ENCODE results near the gene BBS4.
"Not testable (repeated sequence)": the region's sequence is repeated elsewhere in the genome, so short reads cannot be mapped to it uniquely, and the experiment has no call there.

The BBS4 gene, protein sequence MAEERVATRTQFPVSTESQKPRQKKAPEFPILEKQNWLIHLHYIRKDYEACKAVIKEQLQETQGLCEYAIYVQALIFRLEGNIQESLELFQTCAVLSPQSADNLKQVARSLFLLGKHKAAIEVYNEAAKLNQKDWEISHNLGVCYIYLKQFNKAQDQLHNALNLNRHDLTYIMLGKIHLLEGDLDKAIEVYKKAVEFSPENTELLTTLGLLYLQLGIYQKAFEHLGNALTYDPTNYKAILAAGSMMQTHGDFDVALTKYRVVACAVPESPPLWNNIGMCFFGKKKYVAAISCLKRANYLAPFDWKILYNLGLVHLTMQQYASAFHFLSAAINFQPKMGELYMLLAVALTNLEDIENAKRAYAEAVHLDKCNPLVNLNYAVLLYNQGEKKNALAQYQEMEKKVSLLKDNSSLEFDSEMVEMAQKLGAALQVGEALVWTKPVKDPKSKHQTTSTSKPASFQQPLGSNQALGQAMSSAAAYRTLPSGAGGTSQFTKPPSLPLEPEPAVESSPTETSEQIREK

DNA sequence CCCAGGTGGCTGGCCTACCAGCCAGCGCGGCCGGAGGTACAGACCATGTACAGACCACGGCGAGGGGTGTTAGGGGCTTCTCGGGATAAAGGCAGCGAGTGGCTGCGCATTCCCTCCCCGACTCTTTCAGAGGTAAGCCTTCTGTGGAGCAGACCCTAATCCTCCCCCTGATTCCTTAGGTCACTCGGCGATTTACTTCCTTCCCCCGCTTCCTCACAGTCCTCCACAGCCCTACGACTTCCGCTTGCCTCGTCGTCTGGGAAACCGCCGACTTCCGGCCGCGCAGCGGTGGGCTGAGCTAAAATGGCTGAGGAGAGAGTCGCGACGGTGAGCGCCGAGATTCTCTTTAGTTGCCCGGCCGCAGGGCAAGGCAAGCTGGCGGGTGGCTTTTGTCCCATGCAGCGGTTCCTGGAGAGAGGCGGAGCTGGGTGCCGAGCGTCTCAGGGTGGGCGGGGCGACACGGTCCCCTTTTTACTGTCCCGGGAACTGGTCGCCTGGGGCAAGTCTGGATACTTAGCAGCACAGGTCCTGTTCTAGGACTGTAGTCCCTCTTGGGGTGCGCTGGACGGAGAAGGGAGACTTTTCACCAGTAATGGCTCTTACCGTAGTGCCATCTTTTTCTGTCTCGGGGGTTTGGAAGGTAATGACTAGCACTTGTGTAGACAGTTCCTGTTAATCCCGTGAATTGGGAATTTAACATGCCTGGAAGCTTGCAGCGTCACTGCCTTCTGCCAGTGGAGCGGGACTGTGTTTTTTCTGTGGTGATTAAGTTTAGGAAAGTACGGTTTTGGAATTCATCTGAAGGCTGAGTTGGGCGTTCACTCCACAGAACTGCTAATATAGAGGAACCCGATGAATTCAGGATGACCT is at the start of gene BBS4, which contains the start of gene HIGD2B:
TSS of gene BBS4 (plus strand) at position 283 of the 870 bp plus-strand sequence. CDS start at position 304, 21 bp downstream.
TSS of gene HIGD2B (minus strand) at position 258 of the 870 bp plus-strand sequence. CDS start 9,808 bp downstream, outside the sequence.
- no peak for DNase-seq

DNA sequence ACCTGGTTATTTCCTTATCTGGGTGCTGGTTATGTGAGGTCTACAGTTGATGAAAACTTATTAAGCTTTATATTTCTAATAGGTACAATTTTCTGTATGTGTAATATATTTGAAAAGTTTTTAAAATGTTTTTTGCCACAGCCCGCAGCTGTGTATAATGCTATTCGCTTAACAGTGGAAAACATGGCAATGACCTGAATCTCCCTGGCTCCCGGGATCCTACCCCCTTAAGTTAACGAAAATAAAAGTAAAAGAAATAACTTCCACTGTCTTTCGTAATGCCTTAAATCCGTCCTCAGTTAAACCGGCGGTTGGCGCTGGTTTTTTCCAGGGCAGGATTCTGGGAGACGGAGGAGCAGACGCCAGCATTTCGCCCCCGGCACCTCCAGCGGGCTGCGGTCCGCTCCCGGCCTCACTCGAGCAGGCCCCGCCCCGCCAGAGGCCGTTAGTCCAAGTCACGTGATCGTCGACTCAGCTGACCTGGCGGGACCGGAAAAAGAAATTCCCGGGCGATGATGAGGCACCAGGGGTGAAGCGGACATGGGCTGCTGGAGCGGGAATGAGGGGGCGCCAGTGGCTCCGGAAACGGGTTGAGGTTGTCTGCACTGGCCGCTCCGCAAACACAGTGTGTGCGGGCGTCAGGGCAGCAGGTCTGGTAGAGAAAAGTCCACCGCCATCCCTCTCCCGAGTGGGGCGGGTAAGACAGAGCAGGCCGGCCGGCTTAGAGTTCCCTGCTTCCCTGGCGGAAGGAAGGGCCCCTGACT is 49.3 kb upstream of the BBS4 start:
- not testable (repeated sequence) for DNase-seq

DNA sequence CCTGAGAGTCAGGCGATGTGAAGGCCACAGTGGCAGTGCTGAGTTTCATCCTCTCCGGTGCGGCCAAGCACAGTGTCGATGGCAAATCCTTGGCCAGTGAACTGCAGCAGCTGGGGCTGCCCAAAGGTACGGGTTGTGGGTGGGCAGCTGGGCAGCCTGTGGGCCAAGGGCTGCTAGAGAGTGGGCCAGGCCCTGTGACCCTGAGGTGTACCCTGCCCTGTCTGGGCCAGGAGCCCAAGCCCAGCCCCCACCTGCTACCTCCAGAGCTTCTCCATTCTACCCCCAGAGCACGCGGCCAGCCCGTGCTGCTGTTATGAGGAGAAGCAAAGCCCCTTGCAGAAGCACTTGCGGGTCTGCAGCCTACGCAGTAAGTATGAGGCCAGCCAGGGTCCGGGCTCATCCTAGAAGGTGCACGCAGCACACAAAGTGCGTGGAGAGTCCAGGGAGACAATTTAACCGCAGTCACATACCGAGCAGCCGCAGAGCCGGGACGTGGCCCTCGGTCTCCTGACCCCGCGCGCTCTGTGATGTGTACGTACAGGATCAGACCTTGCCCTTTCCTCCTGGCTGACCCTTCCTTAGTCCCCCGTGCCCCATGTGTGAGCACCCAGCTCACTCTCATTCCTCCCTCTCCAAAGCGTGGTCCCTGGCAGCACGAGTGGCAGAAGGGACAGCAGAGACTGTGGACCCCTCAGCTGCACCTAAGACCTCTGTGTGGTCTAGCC is 46.1 kb upstream of the BBS4 start:
- not testable (repeated sequence) for DNase-seq

DNA sequence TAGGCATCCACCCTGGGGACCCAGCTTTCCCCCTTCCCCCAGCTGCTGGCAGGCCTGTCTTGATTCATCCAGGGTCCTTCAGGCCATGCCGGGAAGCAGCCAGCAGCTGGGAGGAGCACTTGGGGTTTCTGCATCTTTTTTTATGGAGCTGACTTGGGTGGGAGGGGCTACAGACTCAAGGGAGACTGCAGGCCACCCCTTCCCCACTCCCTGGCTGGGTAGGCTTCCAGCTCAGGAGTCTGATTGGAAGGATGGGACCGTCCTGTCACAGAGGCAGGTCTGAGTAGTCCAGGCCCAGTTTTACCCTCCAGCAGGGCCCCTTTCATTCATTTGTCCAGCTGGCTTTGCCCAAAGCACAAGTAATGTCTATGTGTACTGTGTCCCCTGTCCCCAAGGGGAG is 43.7 kb upstream of the BBS4 start:
- not testable (repeated sequence) for DNase-seq

DNA sequence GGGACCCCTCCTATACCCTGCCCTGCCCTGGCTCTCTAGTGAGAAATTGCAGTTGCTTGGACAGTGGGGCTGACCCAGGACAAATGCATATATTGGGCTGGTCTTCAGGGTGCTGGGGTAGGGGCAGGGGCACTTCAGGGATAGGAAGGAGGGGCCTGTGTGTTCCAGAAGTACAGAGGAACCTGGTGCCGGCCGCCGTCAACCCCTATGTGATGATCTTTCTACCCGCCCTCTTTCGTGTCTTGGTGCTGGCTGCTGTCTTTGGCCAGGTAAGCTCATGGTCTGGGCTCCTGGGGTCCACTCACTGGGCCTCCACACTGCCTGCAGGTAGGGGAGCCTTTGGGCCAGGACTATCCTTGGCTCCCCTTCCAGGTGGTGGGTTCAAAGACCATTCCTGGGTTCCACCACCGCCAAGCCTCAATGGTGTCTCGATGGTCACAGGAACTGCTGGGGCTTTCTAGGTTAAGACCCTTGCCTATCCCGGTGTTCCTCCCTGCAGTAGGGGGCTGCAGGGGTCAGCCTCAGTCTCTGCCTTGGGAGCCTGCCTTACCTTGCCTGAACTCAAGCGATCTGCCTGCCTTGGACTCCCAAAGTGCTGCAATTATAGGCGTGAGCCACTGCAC is 37.3 kb upstream of the BBS4 start:
- not testable (repeated sequence) for DNase-seq

DNA sequence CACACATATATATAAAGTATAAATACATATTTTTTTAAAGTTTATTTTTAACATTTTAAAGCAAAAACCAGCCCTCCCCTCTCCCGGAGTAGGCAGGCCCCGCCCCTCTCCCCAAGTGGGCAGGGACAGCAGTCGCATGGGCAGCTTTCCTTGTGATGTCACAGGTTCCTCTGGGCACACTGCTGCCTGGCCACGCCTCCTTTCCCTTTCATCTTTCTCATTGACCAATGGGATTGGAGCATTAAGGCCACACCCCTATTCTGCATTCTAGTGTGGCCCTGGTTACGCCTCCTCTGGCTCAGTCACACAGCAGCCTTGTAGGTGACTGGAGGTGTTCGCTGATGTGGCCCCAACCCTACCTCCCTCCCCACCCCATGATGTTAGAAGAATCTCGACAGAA is 31.6 kb upstream of the BBS4 start, which contains the start of gene GOLGA6B:
TSS of gene GOLGA6B (plus strand) at position 301 of the 400 bp plus-strand sequence. CDS start at position 342, 41 bp downstream.
- not testable (repeated sequence) for DNase-seq

DNA sequence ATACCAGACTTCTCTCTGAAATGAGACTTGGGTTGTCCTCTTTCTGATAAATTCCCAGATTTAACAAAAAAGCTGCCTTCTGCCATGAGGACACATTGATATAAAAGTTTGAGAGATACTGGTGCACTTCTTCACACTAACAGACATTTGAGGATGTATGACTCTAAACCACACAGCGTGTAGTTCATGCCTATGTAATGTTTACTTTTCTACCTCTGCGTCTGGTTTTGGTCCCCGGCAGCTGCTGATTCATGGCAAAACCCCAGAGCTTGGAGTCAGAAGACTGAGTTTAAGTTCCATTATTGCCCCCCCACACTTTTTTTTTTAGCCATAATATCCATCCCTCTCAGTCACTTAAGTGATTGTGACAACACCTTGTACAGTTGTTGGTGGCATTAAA is 30.0 kb upstream of the BBS4 start:
- not testable (repeated sequence) for DNase-seq

DNA sequence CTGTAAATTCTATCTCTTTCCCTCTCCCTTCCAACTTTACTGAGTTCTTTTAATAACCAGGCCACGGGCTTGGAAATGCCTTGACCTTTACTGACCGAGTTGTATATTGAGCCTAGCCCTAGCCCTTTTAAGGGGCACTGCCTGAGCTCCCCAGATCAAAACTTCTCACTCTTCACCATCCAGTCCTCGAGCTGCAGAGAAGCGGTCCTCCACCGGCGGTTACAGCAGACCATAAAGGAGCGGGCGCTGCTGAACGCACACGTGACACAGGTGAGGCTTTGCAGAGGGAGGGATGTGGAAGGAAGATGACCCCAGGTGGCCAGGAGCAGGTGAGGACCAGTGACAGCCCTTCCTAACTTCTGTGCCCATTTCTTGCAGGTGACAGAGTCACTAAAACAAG is 24.9 kb upstream of the BBS4 start:
- not testable (repeated sequence) for DNase-seq

DNA sequence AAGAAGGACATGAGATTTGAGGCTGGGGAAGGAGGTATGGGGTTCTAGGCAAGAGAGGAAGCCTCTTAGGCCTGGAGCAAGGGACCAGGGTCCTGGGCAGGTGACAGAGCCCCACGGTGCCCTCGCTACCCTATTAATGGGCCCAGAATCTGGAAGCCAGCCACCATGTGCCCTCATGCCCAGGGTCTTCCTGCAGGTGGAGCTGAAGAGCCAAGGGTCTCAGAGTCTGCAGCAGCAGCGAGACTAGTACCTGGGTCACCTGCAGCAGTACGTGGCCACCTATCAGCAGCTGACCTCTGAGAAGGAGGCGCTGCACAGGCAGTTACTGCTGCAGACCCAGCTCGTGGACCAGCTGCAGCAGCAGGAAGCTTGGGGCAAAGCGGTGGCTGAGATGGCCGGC is 22.1 kb upstream of the BBS4 start:
- not testable (repeated sequence) for DNase-seq

DNA sequence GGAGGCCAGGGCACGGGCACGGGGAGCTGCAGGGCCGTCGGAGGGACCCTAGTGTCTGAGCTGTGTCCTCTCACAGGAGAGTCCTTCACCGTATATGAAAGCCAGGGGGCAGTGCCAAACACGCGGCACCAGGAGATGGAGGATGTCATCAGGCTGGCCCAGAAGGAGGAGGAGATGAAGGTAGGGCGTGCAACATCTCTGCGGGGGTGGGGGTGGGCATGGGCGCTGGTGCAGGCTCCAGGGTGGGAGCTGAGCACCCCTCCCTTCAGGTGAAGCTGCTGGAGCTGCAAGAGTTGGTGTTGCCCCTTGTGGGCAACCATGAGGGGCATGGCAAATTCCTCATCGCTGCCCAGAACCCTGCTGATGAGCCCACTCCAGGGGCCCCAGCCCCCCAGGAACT is 20.3 kb upstream of the BBS4 start:
- not testable (repeated sequence) for DNase-seq

DNA sequence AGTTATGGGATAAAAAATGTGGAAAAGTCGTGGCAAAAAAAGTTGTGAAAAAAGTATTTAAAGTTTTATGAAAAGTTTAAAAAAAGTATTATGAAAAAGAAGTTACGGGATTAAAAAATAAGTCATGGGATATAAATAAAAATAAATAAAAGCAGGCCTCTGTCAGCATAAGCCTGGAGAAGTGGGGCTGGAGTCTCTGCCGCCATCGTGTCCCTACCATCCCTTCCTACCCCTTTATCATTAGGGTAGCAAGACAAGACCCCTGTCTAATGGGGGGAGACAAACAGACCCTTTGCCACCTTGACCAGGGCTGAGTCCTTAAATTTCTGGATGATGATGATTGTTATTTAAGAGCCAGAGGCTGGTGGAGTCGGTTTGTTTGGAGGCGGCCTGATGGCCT is 16.2 kb upstream of the BBS4 start:
- not testable (repeated sequence) for DNase-seq

DNA sequence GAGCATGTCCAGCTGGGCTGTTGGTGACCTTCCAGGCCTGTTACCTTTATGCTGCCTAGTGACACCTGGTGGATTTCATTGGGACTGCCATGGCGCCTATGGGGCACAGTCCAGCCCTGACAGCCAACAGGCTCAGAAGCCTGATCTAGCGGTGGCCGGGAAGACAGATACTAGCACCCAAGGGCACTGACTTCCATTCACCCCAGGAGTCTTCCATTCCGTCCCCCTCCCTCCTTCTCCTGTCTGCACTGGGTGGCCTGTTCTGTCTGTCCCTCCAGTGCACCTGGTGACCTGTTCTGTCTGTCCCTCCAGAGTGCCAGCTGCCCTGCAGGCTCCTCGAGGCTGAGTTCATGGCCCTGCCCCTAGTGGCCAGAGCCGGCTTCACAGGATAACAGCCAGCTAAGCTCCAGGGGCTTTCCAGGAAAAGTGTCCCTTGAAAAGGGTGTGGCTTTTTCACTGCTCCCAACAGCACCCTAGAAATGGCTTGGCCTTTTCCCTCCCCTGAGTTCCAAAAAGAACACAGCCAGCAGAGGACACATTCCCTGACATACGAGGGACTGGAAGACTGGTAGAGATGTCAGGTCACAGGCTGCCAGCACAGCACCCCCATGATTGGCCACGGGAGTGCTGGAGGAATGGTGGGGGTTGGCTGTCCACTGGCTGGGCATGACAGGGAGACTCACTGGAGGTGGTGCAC is 15.2 kb upstream of the BBS4 start:
- not testable (repeated sequence) for DNase-seq

DNA sequence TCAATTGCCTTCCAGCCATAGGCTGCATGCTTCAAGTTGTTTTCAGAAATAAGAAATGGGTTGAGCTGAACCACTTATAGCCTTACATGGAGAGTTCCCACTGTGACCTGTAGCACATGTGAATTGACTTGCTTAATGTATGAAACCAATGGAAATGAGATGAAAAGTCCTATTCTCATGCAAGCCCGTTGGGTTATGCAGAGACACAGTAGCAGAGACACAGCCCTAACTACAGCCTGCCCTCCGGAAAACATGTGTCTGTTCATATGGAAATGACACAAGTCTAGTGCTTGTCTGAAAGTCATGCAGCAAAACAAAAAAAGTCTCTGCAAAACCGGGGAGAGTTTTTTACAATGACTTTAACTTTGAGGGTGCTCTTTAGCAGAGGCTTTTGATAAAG is 14.5 kb upstream of the BBS4 start:
- DNase-seq = no peak

DNA sequence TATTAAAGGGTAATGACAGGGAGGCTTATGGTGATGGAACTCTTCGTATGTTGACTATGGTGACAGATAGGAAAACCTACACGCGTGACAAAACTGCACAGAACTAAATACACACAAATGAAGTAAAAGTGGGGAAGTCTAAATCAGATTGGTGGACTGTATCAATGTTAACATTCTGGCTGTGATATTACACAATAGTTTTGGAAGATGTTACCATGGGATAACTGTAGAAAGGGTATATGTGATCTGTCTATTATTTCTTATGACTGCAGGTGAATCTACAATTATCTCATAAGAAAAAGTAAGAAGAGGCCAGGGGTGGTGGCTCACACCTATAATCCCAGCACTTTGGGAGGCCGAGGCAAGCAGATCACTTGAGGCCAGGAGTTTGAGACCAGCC is 9.2 kb upstream of the BBS4 start:
- DNase-seq = no peak

DNA sequence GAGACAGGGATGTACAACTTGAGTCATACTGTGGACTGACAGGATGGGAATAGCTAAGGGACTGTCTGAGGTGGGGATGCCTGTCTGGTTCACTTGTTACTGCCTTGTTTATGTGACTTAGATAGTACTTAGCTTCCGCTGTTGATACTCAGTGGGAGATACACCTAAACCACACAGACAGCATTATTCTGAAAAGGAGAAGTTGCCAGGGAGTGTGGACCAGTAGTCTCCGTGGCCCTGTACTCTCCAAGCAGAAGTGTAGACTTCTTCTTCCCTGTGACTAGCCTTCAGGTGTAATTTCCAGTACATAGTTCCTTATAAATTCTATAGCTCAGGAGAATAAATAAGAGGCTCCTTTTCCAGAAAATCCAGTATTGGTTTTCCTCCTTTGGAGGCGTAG is 5.1 kb upstream of the BBS4 start:
- no peak for DNase-seq

DNA sequence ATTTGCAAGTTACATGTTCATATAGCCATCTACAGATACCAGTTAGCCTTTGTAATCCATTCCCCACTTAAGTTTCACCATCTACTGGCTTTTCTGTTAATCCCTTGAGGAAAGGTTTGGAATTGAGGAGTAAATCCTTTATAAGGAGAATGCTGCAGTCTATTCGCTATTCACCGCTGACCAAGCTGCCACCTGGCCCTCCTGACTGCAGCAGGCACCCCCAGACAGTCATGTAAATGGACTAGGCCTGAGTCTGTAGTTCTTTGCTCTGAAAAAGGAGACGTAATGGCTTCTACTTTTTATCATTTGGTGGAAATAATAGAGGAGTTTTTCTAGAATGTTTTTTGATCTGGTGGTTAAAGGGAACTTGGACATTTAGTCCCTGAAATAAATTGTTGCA is 3.2 kb upstream of the BBS4 start:
- DNase-seq = no peak

DNA sequence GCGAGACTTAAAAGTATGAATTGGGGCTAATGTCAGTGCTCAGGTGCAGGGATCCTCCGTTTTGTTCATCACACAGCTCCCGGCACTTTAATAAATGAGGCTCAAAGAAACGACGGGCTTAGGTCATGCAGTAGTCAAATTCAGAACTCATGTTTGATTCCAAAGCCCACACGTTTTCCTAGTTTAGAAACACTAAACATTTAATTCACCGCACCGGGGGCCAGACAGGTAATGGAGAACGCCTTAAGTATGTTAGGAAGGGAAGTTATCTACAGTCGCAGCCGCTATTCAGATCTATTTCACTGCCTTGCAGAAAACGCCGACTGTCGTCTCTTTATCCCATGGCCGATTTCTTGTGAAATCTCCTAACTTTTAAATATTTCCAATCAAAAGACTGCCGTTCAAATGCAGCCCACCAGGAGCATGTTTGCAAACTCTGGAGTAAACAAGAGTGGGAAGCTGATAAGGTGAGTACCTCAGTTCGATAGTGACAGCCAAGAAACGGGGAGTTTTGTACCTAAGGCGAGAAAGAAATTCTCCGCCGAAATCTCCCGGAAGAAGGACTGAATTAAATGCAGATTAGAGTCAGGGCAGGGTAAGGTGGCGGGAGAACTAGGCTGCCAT is 594 bp upstream of the BBS4 start:
- no peak for DNase-seq

DNA sequence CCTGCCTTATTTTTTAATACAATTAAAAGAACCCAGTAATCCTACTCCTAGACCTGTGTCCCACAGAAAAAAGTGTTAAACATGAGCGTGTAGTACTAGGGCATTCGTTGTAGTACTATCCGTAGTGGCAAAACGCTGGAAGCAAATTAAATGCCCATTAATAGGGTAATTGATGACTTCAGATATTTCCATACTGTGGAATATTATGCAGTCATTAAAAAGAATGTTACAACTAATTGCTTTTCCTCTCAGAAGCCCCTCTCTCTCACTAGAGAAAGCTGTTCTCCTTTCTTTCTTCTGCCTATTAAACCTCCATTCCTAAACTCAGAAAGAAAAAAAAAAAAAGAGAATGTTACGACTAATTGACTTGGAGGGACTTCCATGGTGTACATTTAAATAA is 2.7 kb downstream of the BBS4 start:
- DNase-seq = no peak

DNA sequence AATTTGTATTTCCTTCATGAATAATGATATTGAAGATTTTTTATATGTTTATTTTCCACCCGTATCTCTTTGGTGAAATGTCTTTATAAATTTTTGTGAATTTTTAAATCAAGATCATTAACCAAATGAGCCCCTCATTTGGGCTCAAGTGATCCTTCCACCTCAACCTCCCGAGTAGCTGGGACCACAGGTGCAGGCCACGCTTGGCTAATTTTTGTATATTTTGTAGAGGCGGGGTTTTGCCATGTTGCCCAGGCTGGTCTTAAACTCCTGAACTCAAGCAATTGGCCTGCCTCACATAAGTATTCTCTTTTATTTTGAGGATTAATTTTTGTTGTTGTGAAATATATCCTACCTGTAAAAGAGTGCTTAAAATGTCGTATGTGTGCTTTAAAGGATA is 4.9 kb downstream of the BBS4 start:
- no peak for DNase-seq

DNA sequence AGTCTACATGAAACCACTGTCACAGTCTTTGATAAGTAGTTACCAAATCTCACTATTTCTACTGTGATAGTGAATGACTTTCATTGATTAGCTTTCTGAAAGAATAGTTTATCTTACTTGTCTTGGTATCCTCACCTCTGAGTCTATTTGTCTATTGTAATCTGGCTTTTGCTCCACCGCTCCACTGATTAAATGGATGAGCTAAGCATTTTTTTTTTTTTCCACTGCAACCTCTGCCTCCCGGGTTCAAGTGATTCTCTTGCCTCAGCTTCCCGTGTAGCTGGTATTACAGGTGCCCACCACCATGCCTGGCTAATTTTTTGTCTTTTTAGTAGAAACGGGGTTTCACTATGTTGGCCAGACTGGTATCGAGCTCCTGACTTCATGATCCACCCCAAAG is 12.9 kb downstream of the BBS4 start:
- DNase-seq = no peak
